ENCODE data around the gene DSCAML1.
A peak's percentile ranks its signal among the peaks of the same experiment; 100 is the strongest.

Gene DSCAML1

GRCh38 chr11:117710211-117710610, 86.8 kb downstream of the DSCAML1 start:
- TF ChIP-seq, protein P1, sequence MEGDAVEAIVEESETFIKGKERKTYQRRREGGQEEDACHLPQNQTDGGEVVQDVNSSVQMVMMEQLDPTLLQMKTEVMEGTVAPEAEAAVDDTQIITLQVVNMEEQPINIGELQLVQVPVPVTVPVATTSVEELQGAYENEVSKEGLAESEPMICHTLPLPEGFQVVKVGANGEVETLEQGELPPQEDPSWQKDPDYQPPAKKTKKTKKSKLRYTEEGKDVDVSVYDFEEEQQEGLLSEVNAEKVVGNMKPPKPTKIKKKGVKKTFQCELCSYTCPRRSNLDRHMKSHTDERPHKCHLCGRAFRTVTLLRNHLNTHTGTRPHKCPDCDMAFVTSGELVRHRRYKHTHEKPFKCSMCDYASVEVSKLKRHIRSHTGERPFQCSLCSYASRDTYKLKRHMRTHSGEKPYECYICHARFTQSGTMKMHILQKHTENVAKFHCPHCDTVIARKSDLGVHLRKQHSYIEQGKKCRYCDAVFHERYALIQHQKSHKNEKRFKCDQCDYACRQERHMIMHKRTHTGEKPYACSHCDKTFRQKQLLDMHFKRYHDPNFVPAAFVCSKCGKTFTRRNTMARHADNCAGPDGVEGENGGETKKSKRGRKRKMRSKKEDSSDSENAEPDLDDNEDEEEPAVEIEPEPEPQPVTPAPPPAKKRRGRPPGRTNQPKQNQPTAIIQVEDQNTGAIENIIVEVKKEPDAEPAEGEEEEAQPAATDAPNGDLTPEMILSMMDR (IDR thresholded peaks at IDR 0.05; ENCODE audit: low read depth, low read length): no peak
- peaks cover 17% of the 10 kb centered on the region for H3K27me3 ChIP-seq (ENCODE audit: insufficient read depth, low read depth, severe bottlenecking)
- no peak overlapping the region for H3K4me3 ChIP-seq (ENCODE audit: low read depth, low read length)
- no peak overlapping the region for H3K27ac ChIP-seq
- H3K9me3 ChIP-seq (ENCODE audit: severe bottlenecking): no peaks in the 10 kb centered on the region
- DNase-seq: no peak
- H3K36me3 ChIP-seq: no peaks in the 10 kb centered on the region

- Histone ChIP-seq H3K36me3 (no peaks in the 10 kb centered on the region), H3K27ac (no peak overlapping the region; the same call in 1 of the 2 replicates), H3K27me3 (ENCODE audit: insufficient read depth, low read depth, severe bottlenecking) (peaks cover 17% of the 10 kb centered on the region), H3K9me3 (ENCODE audit: severe bottlenecking) (no peaks in the 10 kb centered on the region), H3K4me3 (ENCODE audit: low read depth, low read length) (no peak overlapping the region)
- DNase-seq: peak; percentile 50
- TF ChIP-seq, protein P1 (IDR thresholded peaks at IDR 0.05; ENCODE audit: low read depth, low read length): no peak
Measured at GRCh38 chr11:117706322-117706814, 90.6 kb downstream of the DSCAML1 start.

- no peaks in the 10 kb centered on the region for H3K9me3 ChIP-seq (ENCODE audit: severe bottlenecking)
- no peak overlapping the region for H3K4me3 ChIP-seq (ENCODE audit: low read depth, low read length)
- no peaks in the 10 kb centered on the region for H3K36me3 ChIP-seq
- TF ChIP-seq, protein P1 (IDR thresholded peaks at IDR 0.05; ENCODE audit: low read depth, low read length): no peak
- H3K27me3 ChIP-seq (ENCODE audit: insufficient read depth, low read depth, severe bottlenecking): peaks cover 12% of the 10 kb centered on the region
- peak; percentile 57 for DNase-seq
- no peak overlapping the region; the same call in 1 of the 2 replicates for H3K27ac ChIP-seq
Measured at GRCh38 chr11:117705866-117706265, 91.2 kb downstream of the DSCAML1 start.

- no peaks in the 10 kb centered on the region for H3K9me3 ChIP-seq (ENCODE audit: severe bottlenecking)
- peak; percentile 44 for DNase-seq
- H3K27me3 ChIP-seq (ENCODE audit: insufficient read depth, low read depth, severe bottlenecking): peaks cover 3% of the 10 kb centered on the region
- H3K36me3 ChIP-seq: no peaks in the 10 kb centered on the region
- H3K4me3 ChIP-seq (ENCODE audit: low read depth, low read length): 0 out of 2 replicates have a peak overlapping the region, but pooled peaks have one; percentile 4
- TF ChIP-seq, protein P1 (IDR thresholded peaks at IDR 0.05; ENCODE audit: low read depth, low read length): no peak
- H3K27ac ChIP-seq: no peak overlapping the region
Measured at GRCh38 chr11:117704395-117705100, 92.5 kb downstream of the DSCAML1 start.

- TF ChIP-seq, protein P1 (IDR thresholded peaks at IDR 0.05; ENCODE audit: low read depth, low read length): no peak
- H3K36me3 ChIP-seq: no peaks in the 10 kb centered on the region
- H3K27me3 ChIP-seq (ENCODE audit: insufficient read depth, low read depth, severe bottlenecking): peaks cover 3% of the 10 kb centered on the region
- no peak overlapping the region for H3K4me3 ChIP-seq (ENCODE audit: low read depth, low read length)
- H3K9me3 ChIP-seq (ENCODE audit: severe bottlenecking): no peaks in the 10 kb centered on the region
- no peak for DNase-seq
- H3K27ac ChIP-seq: no peak overlapping the region
Measured at GRCh38 chr11:117702946-117703598, 93.9 kb downstream of the DSCAML1 start.

All from WERI-Rb-1 (cell line).